SJCRH30 (cell line): Measurements from ENCODE around the gene IDH3B. TPM values are rescaled to one million over a fixed set of nuclear protein-coding genes. Genes with fewer than 3 reads are reported as not detected.
"Not testable (repeated sequence)": the region's sequence is repeated elsewhere in the genome, so short reads cannot be mapped to it uniquely, and the experiment has no call there.

Experiments used
- DNase-seq, 2 experiments: peaks; one replicate each; pipeline ENCODE4 v3.0.0-alpha.2; 2015 to 2020
- H3K27ac ChIP-seq: fragments of 250-450 bp; sonication (Bioruptor Pico); 2 replicates; pipeline ENCODE4 v1.5.1; 2020; ENCODE audit warnings: mild to moderate bottlenecking, moderate library complexity
- H3K27me3 ChIP-seq: fragments of 250-450 bp; sonication (Bioruptor Pico); 2 replicates; pipeline ENCODE4 v1.5.1; 2020; ENCODE audit warnings: mild to moderate bottlenecking, moderate library complexity
- H3K36me3 ChIP-seq: fragments of 250-450 bp; sonication (Bioruptor Pico); 2 replicates; pipeline ENCODE4 v1.5.1; 2020; ENCODE audit warnings: mild to moderate bottlenecking, moderate library complexity
- H3K4me1 ChIP-seq: fragments of 250-450 bp; sonication (Bioruptor Pico); 2 replicates; pipeline ENCODE4 v1.5.1; 2020; ENCODE audit warnings: mild to moderate bottlenecking, moderate library complexity
- H3K4me3 ChIP-seq: fragments of 250-450 bp; sonication (Bioruptor Pico); 2 replicates; pipeline ENCODE4 v1.5.1; 2020; ENCODE audit warnings: mild to moderate bottlenecking, moderate library complexity
- H3K9me3 ChIP-seq: fragments of 250-450 bp; sonication (Bioruptor Pico); replicated peaks from 2 replicates; pipeline ENCODE4 v1.5.1; 2020; ENCODE audit warnings: mild to moderate bottlenecking, moderate library complexity
- total RNA-seq: library from RNA; depleted of rRNA; stranded (reverse); fragments of >200 nt; shearing (Covaris generic); gene quantifications from 2 replicates; pipeline ENCODE4 v1.2.3, GENCODE V29; 2014

The IDH3B gene
- total RNA-seq, 1 experiment from 2014 or later, result 126 TPM

DNA sequence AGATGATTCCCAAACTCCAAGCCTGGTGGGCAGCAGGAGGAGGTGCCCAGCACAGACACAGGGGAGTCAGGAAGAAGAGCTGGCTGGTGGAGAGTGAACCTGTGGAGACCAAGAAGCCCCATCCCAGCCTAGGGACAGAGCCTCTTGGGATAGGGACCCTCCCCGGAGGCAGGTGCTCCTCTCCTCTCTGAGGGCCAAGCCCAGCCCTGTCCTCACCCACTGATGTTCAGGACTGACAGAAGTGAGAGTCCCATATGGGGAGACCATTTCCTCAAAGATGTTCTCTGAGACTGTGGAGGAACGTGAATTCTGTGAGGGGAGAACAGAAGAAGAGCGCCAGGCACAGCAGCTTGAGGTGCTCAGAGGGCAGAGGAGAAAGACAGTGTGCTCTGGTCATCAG is 26.2 kb upstream of the IDH3B start:
- Histone ChIP-seq H3K9me3 (no peaks in the 10 kb centered on the region), H3K4me3 (no peak overlapping the region), H3K27me3 (no peaks in the 10 kb centered on the region), H3K27ac (no peak overlapping the region), H3K4me1 (peaks cover 10% of the 10 kb centered on the region), H3K36me3 (no peaks in the 10 kb centered on the region)
- no peak for DNase-seq

DNA sequence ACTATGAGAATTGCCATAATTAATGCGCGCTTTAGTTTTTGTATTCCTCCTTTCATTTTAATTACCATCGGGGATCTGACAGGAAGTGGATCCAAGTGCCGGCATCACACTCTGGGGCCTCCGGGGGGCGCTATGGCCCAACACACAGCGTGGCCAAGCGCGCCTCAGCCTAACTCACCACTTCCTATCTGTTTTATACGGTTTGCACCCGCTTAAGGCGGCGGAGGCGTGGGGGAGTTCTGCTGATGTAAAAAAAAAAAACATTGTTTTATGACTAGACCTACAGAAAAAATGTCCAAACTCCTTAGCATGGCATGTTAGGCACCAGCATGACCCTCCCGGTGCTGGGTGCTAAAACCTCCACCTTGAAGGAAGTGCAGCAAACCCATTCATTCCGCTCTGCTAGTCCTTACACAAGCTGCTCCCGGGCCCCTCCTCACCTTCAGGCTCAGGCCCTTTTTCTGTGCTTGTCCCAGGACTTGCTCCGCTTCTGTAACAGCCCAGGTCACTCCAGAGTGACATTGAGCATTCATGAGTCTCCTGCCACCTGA is 24.1 kb upstream of the IDH3B start:
- H3K27ac ChIP-seq, result no peak overlapping the region
- H3K36me3 ChIP-seq, result no peaks in the 10 kb centered on the region
- DNase-seq, result peak; percentile 63 to 82
- H3K4me3 ChIP-seq, result no peak overlapping the region
- H3K4me1 ChIP-seq, result 0 out of 2 replicates have a peak, but pooled peaks cover 2% of the 10 kb centered on the region
- no peaks in the 10 kb centered on the region for H3K27me3 ChIP-seq
- H3K9me3 ChIP-seq, result no peaks in the 10 kb centered on the region

DNA sequence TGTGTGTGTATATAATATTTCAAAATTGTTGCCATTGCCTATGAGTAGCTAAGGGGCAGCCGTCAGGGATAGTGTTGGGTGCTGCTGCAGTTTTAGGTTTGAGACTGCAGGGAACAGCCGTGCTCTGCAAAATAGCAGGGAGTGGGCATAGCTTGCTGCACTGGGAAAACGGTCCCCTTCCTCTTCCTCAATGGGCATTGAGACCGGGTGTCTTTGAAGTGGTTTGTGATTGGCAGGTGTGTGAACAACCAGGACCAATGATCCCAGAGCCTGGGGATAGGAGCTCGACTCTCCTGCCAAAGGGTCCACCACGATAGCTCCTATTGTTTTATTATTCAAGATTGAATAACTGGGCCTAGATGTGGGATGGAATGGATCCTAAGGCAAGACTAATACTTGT is 23.5 kb upstream of the IDH3B start:
- no peak for DNase-seq
- Histone ChIP-seq H3K36me3 (no peaks in the 10 kb centered on the region), H3K4me1 (0 out of 2 replicates have a peak, but pooled peaks cover 2% of the 10 kb centered on the region), H3K4me3 (no peak overlapping the region), H3K27me3 (no peaks in the 10 kb centered on the region), H3K27ac (no peak overlapping the region), H3K9me3 (no peaks in the 10 kb centered on the region)

DNA sequence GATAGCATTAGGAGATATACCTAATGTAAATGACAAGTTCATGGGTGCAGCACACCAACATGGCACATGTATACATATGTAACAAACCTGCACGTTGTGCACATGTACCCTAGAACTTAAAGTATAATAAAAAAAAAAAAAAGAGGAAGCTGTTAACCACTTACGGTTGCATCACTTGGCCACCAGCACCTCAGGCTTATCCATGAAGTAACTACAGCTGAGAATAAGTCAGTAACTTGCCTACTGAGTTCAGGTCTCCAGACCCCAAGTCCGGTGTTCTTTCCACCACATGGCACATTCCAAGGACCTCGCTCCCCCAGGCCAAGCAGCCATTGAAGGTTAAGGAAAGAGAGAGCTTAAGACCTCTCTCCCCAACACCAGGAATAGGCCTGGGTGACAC is 20.8 kb upstream of the IDH3B start:
- not testable (repeated sequence) for DNase-seq, H3K27ac ChIP-seq, H3K4me3 ChIP-seq, H3K36me3 ChIP-seq, H3K27me3 ChIP-seq, H3K4me1 ChIP-seq, H3K9me3 ChIP-seq

DNA sequence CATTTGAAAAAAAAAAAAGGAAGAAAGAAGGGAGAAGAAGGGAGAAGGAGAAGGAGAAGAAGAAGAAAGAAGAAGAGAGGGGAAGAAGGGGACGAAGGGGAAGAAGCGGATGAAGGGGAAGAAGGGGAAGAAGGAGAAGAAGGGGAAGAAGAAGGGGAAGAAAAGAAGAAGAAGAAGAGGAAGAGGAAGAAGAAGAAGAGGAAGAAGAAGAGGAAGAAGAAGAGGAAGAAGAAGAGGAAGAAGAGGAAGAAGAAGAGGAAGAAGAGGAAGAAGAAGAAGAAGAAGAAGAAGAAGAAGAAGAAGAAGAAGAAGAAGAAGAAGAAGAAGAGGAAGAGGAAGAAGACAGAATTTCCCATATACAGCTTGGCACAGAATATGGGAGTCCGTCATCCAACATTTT is 18.0 kb upstream of the IDH3B start:
- not testable (repeated sequence) for H3K9me3 ChIP-seq, H3K27me3 ChIP-seq, H3K27ac ChIP-seq, H3K4me1 ChIP-seq, DNase-seq, H3K36me3 ChIP-seq, H3K4me3 ChIP-seq

DNA sequence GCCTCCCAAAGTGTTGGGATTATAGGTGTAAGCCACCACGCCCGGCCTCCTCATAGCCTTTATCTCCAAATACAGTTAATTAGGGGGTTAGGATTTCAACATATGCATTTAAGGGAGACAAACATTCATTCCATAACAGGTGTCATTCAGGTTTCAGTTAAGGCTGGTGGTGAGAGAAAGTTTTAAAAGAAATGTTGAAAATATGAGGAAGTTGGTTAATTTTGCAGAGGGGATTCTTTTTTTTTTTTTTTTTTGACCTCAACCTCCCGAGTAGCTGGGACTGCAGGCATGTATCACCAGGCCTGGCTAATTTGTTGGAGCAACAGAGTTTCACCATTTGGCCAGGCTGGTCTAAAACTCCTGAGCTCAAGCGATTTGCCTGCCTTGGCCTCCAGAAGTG is 16.0 kb upstream of the IDH3B start:
- Histone ChIP-seq H3K9me3 (no peaks in the 10 kb centered on the region), H3K4me3 (no peak overlapping the region), H3K27ac (no peak overlapping the region), H3K27me3 (no peaks in the 10 kb centered on the region), H3K36me3 (no peaks in the 10 kb centered on the region), H3K4me1 (no peaks in the 10 kb centered on the region)
- DNase-seq, result no peak

DNA sequence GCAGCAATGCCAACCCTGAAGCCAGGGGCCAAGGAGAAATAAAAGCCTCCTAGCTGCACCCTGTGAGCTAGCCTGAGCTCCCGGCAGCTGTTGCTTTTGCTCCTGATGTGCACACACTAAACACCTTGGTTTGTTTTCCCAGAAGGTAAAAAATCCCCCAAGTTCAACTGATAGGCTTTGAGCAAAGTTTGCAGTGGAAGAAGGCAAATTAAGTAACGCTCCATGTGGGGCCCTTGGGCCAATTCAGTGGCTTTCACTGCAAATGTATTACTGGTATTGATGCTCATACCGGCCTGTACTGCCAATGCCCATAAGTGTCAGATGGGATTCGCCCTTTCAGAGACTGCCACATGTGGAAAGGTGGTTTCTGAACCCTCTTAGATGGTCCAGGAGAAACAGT is 9.4 kb upstream of the IDH3B start:
- DNase-seq, result no peak
- H3K4me1 ChIP-seq, result no peaks in the 10 kb centered on the region
- H3K27ac ChIP-seq, result no peak overlapping the region
- no peaks in the 10 kb centered on the region for H3K36me3 ChIP-seq
- H3K4me3 ChIP-seq, result no peak overlapping the region
- H3K27me3 ChIP-seq, result no peaks in the 10 kb centered on the region; the same call in 1 of the 2 replicates
- H3K9me3 ChIP-seq, result no peaks in the 10 kb centered on the region

DNA sequence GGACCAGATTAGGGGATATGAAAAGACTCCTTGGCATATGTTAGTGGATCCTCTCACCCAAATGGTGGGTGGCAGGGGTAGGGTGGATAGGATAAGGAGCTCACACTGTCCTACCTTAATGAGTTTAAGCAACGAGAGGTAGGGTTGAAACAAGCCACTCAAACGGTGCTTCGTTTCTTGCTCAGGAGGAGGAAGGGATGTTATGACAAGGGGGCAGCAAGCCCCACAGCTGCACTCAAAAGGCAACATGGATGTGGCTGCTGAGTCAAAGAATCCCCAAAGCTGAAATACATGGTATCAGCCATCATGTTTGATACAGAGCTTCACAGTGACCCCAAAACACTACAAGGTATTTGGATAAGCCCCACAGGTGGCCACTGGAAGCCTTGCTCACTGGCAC is 8.4 kb upstream of the IDH3B start:
- Histone ChIP-seq H3K27ac (no peak overlapping the region), H3K4me1 (no peaks in the 10 kb centered on the region), H3K36me3 (no peaks in the 10 kb centered on the region), H3K27me3 (no peaks in the 10 kb centered on the region; the same call in 1 of the 2 replicates), H3K9me3 (no peaks in the 10 kb centered on the region), H3K4me3 (no peak overlapping the region)
- no peak for DNase-seq

DNA sequence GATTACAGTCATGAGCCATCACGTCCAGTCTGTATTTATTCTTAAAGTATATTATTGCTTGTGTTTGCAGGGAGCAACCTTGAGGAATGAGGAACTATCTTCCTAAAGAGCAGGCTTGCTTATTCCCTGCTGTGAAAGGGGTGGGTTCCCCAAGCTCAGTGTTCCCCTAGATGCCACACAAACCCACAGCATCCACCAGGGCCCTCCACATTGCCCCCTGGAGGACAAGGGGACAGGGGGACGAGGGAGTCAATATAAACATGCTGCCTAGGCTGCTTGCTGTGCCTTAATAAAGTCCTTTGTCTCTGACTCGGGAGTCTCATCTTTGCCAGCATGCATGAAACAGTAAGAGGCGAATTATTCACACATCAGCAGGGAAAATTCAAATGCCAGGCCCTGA is 8.0 kb upstream of the IDH3B start:
- Histone ChIP-seq H3K36me3 (no peaks in the 10 kb centered on the region), H3K9me3 (no peaks in the 10 kb centered on the region), H3K27ac (no peak overlapping the region), H3K4me1 (no peaks in the 10 kb centered on the region), H3K27me3 (no peaks in the 10 kb centered on the region; the same call in 1 of the 2 replicates), H3K4me3 (no peak overlapping the region)
- peak in 1 of 2 experiments; percentile 56 for DNase-seq

DNA sequence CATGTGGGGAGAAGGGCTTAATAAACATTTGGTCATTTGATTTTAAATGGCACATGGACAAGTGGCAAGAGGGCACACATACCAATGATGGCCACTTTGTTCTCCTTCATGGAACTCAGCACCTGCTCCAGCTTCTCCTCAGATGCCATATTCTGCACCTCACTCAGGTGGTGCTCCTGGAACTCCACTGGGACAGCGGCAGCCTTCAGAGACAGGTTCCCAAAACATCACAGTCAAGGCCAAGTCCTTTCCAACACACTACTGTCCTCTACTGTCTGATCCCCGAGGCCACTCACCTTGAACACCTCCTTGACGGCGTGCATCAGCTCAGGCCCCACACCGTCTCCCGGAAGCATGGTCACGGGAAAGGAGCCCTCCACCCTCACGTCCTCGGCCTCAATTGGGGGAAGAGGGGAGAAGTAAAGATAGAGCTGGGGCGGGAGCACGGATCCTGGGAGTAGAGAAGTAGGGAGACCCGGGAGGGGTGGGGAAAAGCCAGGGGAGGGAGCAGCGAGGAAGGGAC is 591 bp downstream of the IDH3B start:
- Histone ChIP-seq H3K9me3 (no peaks in the 10 kb centered on the region), H3K27ac (peak overlapping the region; percentile 81), H3K27me3 (no peaks in the 10 kb centered on the region), H3K4me3 (peak overlapping the region; percentile 74), H3K4me1 (peaks cover 4% of the 10 kb centered on the region; the same call in 1 of the 2 replicates), H3K36me3 (peaks cover 14% of the 10 kb centered on the region)
- DNase-seq, result no peak

DNA sequence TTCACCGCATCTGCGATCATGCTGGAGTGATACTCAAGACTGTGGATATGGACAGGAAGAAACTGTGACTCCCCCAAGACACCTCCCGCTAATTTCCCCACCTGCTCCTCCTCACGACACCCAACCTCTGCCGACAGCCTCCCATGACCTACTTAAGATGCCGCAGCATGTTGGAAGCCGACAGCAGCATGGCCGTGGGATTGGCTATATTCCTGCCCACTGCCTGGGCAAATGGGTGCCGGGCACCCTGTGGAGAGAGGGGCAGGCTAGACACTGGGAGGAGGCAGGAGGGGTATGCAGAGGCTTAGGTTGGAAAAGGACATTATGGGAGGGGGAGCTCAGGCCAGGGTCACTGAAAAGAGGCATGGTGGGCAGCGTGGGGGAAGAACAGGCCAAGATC is 4.5 kb downstream of the IDH3B start:
- Histone ChIP-seq H3K9me3 (no peaks in the 10 kb centered on the region), H3K4me1 (peaks cover 4% of the 10 kb centered on the region; the same call in 1 of the 2 replicates), H3K36me3 (peaks cover 52% of the 10 kb centered on the region), H3K27me3 (no peaks in the 10 kb centered on the region), H3K4me3 (no peak overlapping the region), H3K27ac (no peak overlapping the region)
- no peak for DNase-seq

DNA sequence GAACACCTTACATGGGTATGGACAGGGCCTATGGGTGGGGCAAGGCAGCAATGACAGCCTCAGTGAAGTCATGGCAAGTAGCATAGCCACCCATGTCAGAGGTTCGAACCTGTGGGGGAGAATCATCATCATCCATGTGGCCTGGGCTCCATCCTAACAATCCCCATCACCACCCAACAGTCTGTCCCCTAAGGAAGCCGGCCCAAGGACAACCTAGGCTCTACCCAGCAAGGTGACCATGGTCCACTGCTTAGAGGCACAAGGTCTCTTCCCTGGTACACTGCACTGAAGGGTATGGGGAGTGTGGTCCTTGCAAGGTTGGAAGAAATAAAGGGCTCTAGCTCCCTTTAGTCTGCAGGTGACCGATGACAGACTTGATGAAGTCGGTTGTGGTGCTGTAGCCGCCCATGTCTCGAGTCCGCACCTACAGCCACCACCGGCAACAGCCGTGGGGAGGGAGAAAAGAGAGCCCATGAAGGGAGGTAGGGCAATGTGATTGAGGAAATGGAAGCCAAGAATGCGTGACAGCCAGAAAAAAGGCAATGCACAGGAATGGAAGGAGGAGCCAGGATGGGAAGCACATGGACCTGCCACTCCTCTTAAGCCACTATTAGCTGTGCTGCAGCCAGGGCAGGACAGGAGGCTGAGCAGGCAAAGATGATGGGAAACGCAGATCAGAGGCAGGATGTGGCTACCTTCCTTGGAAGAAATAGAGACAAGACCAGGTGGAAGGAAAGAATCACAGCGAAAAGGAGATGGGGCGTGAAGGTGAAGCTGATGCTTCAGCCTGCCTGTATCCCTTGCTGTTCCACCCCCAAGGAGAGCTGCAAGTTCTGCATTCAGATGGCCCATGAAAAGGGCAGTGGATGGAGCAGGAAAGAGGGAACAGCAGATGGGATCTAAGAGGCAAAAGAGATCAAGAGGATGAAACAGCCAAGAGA is 5.3 kb downstream of the IDH3B start:
- no peak overlapping the region for H3K27ac ChIP-seq
- DNase-seq, result peak; percentile 33 to 56
- peaks cover 61% of the 10 kb centered on the region for H3K36me3 ChIP-seq
- no peaks in the 10 kb centered on the region for H3K27me3 ChIP-seq
- peaks cover 11% of the 10 kb centered on the region for H3K4me1 ChIP-seq
- H3K9me3 ChIP-seq, result no peaks in the 10 kb centered on the region
- H3K4me3 ChIP-seq, result no peak overlapping the region

DNA sequence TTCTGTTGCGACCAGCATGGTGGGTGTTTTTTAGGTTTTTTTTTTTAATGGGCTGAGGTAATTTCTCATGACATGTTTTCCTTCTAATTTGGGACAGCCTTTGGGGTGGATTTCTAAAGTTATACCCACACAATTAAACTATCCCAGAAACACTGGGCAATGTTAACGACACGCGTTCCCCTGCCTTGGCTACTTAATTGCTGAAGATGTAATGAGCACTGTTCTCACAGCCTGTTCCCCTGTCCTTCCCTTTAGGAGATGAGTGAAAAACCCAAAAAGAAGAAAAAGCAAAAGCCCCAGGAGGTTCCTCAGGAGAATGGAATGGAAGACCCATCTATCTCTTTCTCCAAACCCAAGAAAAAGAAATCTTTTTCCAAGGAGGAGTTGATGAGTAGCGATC is 6.3 kb downstream of the IDH3B start:
- Histone ChIP-seq H3K27ac (no peak overlapping the region), H3K4me1 (peaks cover 7% of the 10 kb centered on the region), H3K9me3 (no peaks in the 10 kb centered on the region), H3K36me3 (peaks cover 68% of the 10 kb centered on the region), H3K4me3 (no peak overlapping the region), H3K27me3 (no peaks in the 10 kb centered on the region)
- no peak for DNase-seq

DNA sequence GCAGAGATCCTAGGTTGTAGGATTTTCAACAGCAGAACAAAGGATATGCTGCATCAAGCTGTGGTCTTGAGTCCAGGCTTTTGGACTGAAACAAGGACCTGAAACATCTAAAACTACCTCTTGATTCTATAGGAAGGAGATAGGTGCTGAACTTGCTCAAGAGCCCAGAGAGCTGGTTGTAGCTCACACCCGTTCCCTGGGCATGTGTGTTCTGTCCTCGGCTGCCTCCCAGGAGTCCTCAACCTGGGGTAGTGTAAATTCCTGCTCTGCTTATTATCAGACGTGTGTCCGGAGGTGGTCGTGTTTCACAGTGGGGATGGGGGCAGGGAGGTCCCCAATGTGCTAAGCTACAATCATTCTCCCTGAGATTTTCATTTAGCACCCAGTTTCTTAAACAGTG is 6.8 kb downstream of the IDH3B start:
- no peaks in the 10 kb centered on the region for H3K9me3 ChIP-seq
- H3K4me1 ChIP-seq, result peaks cover 7% of the 10 kb centered on the region
- H3K27me3 ChIP-seq, result no peaks in the 10 kb centered on the region
- H3K4me3 ChIP-seq, result no peak overlapping the region
- peaks cover 68% of the 10 kb centered on the region for H3K36me3 ChIP-seq
- DNase-seq, result no peak
- H3K27ac ChIP-seq, result no peak overlapping the region

DNA sequence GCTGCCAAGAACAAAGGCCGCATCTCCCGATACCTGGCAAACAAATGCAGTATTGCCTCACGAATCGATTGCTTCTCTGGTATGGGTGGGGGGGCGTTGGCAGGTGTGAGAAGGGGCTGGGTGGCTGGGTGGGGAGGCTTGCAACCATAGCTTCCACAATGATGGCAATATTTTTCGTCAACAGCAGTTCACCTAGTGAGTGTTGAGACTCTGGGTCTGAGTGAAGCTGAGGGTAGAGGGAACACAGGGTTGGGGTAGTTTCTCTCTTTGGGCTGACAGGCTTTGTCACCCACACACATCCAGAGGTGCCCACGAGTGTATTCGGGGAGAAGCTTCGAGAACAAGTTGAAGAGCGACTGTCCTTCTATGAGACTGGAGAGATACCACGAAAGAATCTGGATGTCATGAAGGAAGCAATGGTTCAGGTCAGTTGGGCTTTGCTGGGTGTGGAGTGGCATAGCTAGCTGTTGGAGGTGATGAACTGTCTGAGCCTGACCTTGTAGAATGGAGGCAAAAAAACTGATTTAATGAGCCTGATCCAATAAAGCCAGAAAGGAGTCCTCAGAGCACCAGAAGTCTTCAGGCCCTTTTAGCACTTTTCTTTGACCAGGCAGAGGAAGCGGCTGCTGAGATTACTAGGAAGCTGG is 7.4 kb downstream of the IDH3B start:
- no peak for DNase-seq
- Histone ChIP-seq H3K27me3 (no peaks in the 10 kb centered on the region), H3K27ac (no peak overlapping the region), H3K9me3 (no peaks in the 10 kb centered on the region), H3K4me1 (peaks cover 7% of the 10 kb centered on the region), H3K4me3 (no peak overlapping the region), H3K36me3 (peaks cover 64% of the 10 kb centered on the region)
